GM23338 (cell line): ENCODE measurements around the gene ZBTB2. TPM values are rescaled to one million over a fixed set of nuclear protein-coding genes. Genes with fewer than 3 reads are reported as not detected.

ENCODE experiments used
- CREB1 ChIP-seq: fragments of 250-450 bp; sonication (Bioruptor Pico); IDR thresholded peaks from 2 replicates; pipeline ENCODE4 v1.5.0; 2020; ENCODE audit warnings: low read depth, mild to moderate bottlenecking, moderate library complexity
- EZH2 ChIP-seq: fragments of 200-600 bp; sonication (generic); IDR thresholded peaks from one replicate; pipeline ENCODE4 v1.8.0; 2017; ENCODE audit warnings: antibody characterized with exemption, mild to moderate bottlenecking, low read depth; ENCODE audit not compliant: unreplicated experiment
- JUNB ChIP-seq: IDR thresholded peaks from one replicate; pipeline ENCODE4 v1.6.1; 2016; ENCODE audit warnings: antibody characterized with exemption; ENCODE audit not compliant: unreplicated experiment
- NANOG ChIP-seq: IDR thresholded peaks from 2 replicates; pipeline ENCODE4 v1.6.1; 2016; ENCODE audit warnings: antibody characterized with exemption, borderline replicate concordance
- REST ChIP-seq: IDR thresholded peaks from one replicate; pipeline ENCODE4 v1.6.1; 2018; ENCODE audit warnings: antibody characterized with exemption; ENCODE audit not compliant: unreplicated experiment
- STAT1 ChIP-seq: IDR thresholded peaks from one replicate; pipeline ENCODE4 v1.6.1; 2016; ENCODE audit warnings: antibody characterized with exemption; ENCODE audit not compliant: unreplicated experiment
- ZNF331 ChIP-seq: fragments of 250-450 bp; sonication (Bioruptor Pico); IDR thresholded peaks from 2 replicates; pipeline ENCODE4 v1.5.0; 2020; ENCODE audit warnings: low read depth, mild to moderate bottlenecking, moderate library complexity
- ZNF462 ChIP-seq: fragments of 250-450 bp; sonication (Bioruptor Pico); IDR thresholded peaks from 2 replicates; pipeline ENCODE4 v1.5.0; 2020; ENCODE audit warnings: mild to moderate bottlenecking, moderate library complexity
- polyA plus RNA-seq: library from polyadenylated mRNA; unstranded; fragments of >200 nt; fragmentation: Nextera tagmentation; extraction: Ambion mirVana; gene quantifications from 2 replicates; pipeline ENCODE4 v1.2.1, GENCODE V29; 2016
- total RNA-seq: library from RNA; depleted of rRNA; stranded (reverse); fragments of >200 nt; shearing (Covaris generic); gene quantifications from 2 replicates; pipeline ENCODE4 v1.2.3, GENCODE V29; 2014

The ZBTB2 gene
- total and polyA plus RNA-seq, 2 experiments from 2014 or later, result 11.4 to 21.9 TPM

GRCh38 chr6:151340219-151340978 is 51.0 kb downstream of the ZBTB2 start (continued):
- TF ChIP-seq ZNF462 (no peak), REST (no peak), STAT1 (no peak), EZH2 (no peak), CREB1 (CRISPR knock-in tag) (no peak), ZNF331 (no peak), JUNB (no peak), NANOG (no peak)
